Measurements from ENCODE around the gene NFIA. TPM values are rescaled to one million over a fixed set of nuclear protein-coding genes. Genes with fewer than 3 reads are reported as not detected.

NFIA gene
- total and polyA plus RNA-seq, 2 of the 13 experiments (the other 11 are each of a cell fraction or from before 2014, with no cell fraction given), result 14.7 to 28.5 TPM

DNA sequence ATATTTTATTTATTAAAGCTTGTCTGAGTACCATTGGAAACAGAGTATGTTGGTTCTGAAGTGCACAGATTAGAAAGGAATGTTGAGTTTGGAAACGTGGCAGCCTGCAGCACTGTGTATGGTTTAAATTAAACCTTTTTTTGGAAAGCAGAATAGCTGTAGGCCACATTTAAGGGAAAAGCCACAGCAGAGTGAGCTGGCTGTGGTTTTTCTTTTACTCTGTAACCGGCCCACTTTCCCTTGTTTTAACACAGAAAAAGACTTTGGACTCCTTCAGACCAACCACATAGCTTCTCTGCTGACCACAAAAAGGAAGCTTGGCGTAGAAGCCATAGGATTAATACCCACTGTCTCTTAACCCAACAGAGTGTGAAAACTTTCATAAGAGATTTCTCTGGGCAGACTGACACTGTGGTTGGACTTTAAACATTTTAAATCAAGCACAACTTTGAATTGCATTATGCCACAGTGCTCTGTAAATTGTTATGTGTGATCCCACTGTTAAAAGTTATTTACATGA, 75.2 kb downstream of the NFIA start (continued):
- TF ChIP-seq HMG20B (CRISPR knock-in tag; conservative IDR thresholded peaks at IDR 0.05) (no peak), ZMYM3 (CRISPR knock-in tag; IDR thresholded peaks at IDR 0.05) (no peak), PREB (CRISPR knock-in tag; IDR thresholded peaks at IDR 0.05) (no peak), CENPT (CRISPR knock-in tag; IDR thresholded peaks at IDR 0.05; ENCODE audit: low read depth) (no peak), RCOR2 (CRISPR knock-in tag; IDR thresholded peaks at IDR 0.05) (0 out of 2 replicates have a peak, but pooled peaks have one; percentile 33), ZNF691 (CRISPR knock-in tag; IDR thresholded peaks at IDR 0.05; ENCODE audit: borderline replicate concordance, low read depth) (peak; percentile 62; the same call in 1 of the 2 replicates), ATM (IDR thresholded peaks at IDR 0.05; ENCODE audit: borderline replicate concordance) (no peak), ZNF441 (CRISPR knock-in tag; IDR thresholded peaks at IDR 0.05; ENCODE audit: borderline replicate concordance) (no peak), ZNF670 (CRISPR knock-in tag; IDR thresholded peaks at IDR 0.05; ENCODE audit: borderline replicate concordance) (0 out of 2 replicates have a peak, but pooled peaks have one; percentile 15), TBX2 (CRISPR knock-in tag; IDR thresholded peaks at IDR 0.05; ENCODE audit: borderline replicate concordance) (peak; percentile 81), DPF2 (CRISPR knock-in tag; IDR thresholded peaks at IDR 0.05; ENCODE audit: borderline replicate concordance, low read depth) (no peak), YEATS4 (CRISPR knock-in tag; IDR thresholded peaks at IDR 0.05; ENCODE audit: borderline replicate concordance) (no peak), ZFP62 (CRISPR knock-in tag; IDR thresholded peaks at IDR 0.05) (no peak), CHD4 (IDR thresholded peaks at IDR 0.05; ENCODE audit: borderline replicate concordance, low read length) (peak; percentile 29; the same call in 1 of the 2 replicates), HDAC2 (CRISPR knock-in tag; IDR thresholded peaks at IDR 0.05) (peak; percentile 69), ZSCAN12 (CRISPR knock-in tag; IDR thresholded peaks at IDR 0.05) (no peak), PHF5A (CRISPR knock-in tag; IDR thresholded peaks at IDR 0.05; ENCODE audit: low read depth, unreplicated experiment) (no peak), CTCF (CRISPR knock-in tag; IDR thresholded peaks at IDR 0.05) (no peak), CREM (IDR thresholded peaks at IDR 0.05) (no peak), CREM (CRISPR knock-in tag; IDR thresholded peaks at IDR 0.05) (no peak), ZNF614 (CRISPR knock-in tag; IDR thresholded peaks at IDR 0.05; ENCODE audit: borderline replicate concordance) (no peak), NR1H2 (CRISPR knock-in tag; IDR thresholded peaks at IDR 0.05; ENCODE audit: borderline replicate concordance, low read depth) (no peak), PAXIP1 (CRISPR knock-in tag; conservative IDR thresholded peaks at IDR 0.05) (peak; percentile 67; the same call in 1 of the 2 replicates), SOX5 (CRISPR knock-in tag; IDR thresholded peaks at IDR 0.05; ENCODE audit: borderline replicate concordance) (peak; percentile 40; the same call in 1 of the 2 replicates), POLR2A (IDR thresholded peaks at IDR 0.05; ENCODE audit: insufficient read depth in 1 of 2, low read depth in 2 of 2, low read length in 2 of 2) (no peak)
